Astrocyte (in vitro differentiated cells and primary cell): ENCODE measurements around the gene WBP1L. TPM values are rescaled to one million over a fixed set of nuclear protein-coding genes. Genes with fewer than 3 reads are reported as not detected.

Source experiments
- DNase-seq: peaks from one replicate; pipeline ENCODE4 v3.0.0-alpha.2; 2010; ENCODE audit warnings: low read depth
- FAIRE-seq: peaks from 2 replicates; lab custom pipeline; 2011; peaks lifted over from hg19 to GRCh38; lab: Jason Lieb, UNC
- H2AFZ ChIP-seq: 2 replicates; pipeline ENCODE4 v1.6.0; 2012; ENCODE audit warnings: low read depth, low read length, inconsistent platforms
- H3K27ac ChIP-seq: 2 replicates; pipeline ENCODE4 v1.5.1; 2011; ENCODE audit warnings: low read depth, low read length, inconsistent platforms
- H3K27me3 ChIP-seq: 2 replicates; pipeline ENCODE4 v1.6.0; 2011; ENCODE audit warnings: low read length, inconsistent platforms; ENCODE audit not compliant: insufficient read depth
- H3K36me3 ChIP-seq: 2 replicates; pipeline ENCODE4 v1.5.1; 2011; ENCODE audit warnings: low read length, inconsistent platforms; ENCODE audit not compliant: insufficient read depth
- H3K4me1 ChIP-seq: 2 replicates; pipeline ENCODE4 v1.5.1; 2011; ENCODE audit warnings: low read length, inconsistent platforms; ENCODE audit not compliant: insufficient read depth
- H3K4me2 ChIP-seq: 2 replicates; pipeline ENCODE4 v1.6.0; 2012; ENCODE audit warnings: low read length, inconsistent platforms
- H3K4me3 ChIP-seq: 2 replicates; pipeline ENCODE4 v1.5.1; 2011; ENCODE audit warnings: low read depth, mild to moderate bottlenecking, low read length, inconsistent platforms; ENCODE audit not compliant: insufficient read depth
- H3K79me2 ChIP-seq: 2 replicates; pipeline ENCODE4 v1.6.0; 2012; ENCODE audit warnings: mild to moderate bottlenecking, low read length, inconsistent platforms; ENCODE audit not compliant: insufficient read depth
- H3K9ac ChIP-seq: 2 replicates; pipeline ENCODE4 v1.6.0; 2012; ENCODE audit warnings: mild to moderate bottlenecking, low read length, inconsistent platforms
- H3K9me3 ChIP-seq: 2 replicates; pipeline ENCODE4 v1.5.1; 2012; ENCODE audit warnings: low read depth, mild to moderate bottlenecking, low read length, inconsistent platforms; ENCODE audit not compliant: insufficient read depth
- H4K20me1 ChIP-seq: 2 replicates; pipeline ENCODE4 v1.6.0; 2012; ENCODE audit warnings: low read length, inconsistent platforms; ENCODE audit not compliant: insufficient read depth
- H3K27ac Mint-ChIP-seq: one replicate; pipeline ENCODE4 v1.8.0; 2021; ENCODE audit warnings: mild to moderate bottlenecking, mixed read lengths; ENCODE audit not compliant: unreplicated experiment
- H3K27me3 Mint-ChIP-seq: one replicate; pipeline ENCODE4 v1.8.0; 2021; ENCODE audit warnings: low read depth, mixed read lengths; ENCODE audit not compliant: unreplicated experiment
- H3K36me3 Mint-ChIP-seq: one replicate; pipeline ENCODE4 v1.8.0; 2021; ENCODE audit warnings: low read depth, mixed read lengths; ENCODE audit not compliant: unreplicated experiment
- H3K4me1 Mint-ChIP-seq: one replicate; pipeline ENCODE4 v1.8.0; 2021; ENCODE audit warnings: low read depth, mixed read lengths; ENCODE audit not compliant: unreplicated experiment
- H3K4me3 Mint-ChIP-seq: one replicate; pipeline ENCODE4 v1.8.0; 2021; ENCODE audit warnings: mild to moderate bottlenecking, moderate library complexity, mixed read lengths; ENCODE audit not compliant: unreplicated experiment
- H3K9me3 Mint-ChIP-seq: one replicate; pipeline ENCODE4 v1.8.0; 2021; ENCODE audit warnings: mild to moderate bottlenecking, mixed read lengths; ENCODE audit not compliant: unreplicated experiment
- EZH2 ChIP-seq: IDR thresholded peaks from 2 replicates; pipeline ENCODE4 v1.6.1; 2012; ENCODE audit warnings: mild to moderate bottlenecking, low read length, inconsistent platforms; ENCODE audit not compliant: insufficient read depth
- total RNA-seq: library from RNA; stranded (reverse); gene quantifications from 2 replicates; pipeline ENCODE4 v1.2.1, GENCODE V29; 2021
- TF ChIP-seq, protein P1 (sequence below): IDR thresholded peaks from 2 replicates; pipeline ENCODE4 v1.5.1; 2011; ENCODE audit warnings: low read depth, mild to moderate bottlenecking, inconsistent platforms, low read length, moderate library complexity; ENCODE audit not compliant: insufficient read depth

Gene WBP1L
- total RNA-seq, 1 donor from 2014 or later = 73.6 TPM

DNA sequence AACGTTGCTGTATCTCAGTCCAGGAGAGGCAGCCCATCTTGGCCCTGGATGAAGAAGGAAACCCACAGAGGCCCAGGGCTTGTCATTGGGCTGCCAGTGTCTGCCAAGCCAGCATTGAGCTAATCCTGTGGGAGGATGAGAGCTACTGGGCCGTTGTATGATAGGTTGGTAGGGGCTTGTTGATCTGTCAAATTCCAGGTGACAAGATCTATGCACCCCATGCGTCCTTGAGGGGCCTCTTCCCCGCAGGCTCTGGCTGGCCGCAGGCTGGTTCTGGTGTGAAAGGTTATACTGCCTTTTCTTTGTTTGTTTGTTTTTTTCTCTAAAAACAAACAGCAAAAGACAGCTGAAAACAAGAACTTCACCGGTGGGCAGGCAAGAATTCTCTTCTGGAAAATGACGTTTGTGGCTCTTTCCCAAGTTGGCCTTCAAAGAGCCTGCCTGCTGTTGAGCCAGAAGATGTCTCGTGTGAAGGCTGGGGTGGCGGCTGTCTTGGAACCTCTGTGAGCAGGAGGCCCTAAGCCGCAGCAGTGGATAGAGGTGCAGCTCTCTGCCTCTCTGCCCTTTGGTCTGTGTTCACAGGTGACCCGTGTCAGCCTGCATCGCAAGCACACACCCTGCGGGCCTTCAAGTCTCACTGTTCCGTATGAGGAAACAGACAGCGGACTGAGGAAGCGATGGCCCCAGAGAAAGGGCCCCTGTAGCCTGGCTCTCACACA lies 70.1 kb downstream of the WBP1L start:
- no peak overlapping the region for H2AFZ ChIP-seq
- peaks cover 33% of the 10 kb centered on the region for H3K4me1 ChIP-seq
- DNase-seq = peak; percentile 55

DNA sequence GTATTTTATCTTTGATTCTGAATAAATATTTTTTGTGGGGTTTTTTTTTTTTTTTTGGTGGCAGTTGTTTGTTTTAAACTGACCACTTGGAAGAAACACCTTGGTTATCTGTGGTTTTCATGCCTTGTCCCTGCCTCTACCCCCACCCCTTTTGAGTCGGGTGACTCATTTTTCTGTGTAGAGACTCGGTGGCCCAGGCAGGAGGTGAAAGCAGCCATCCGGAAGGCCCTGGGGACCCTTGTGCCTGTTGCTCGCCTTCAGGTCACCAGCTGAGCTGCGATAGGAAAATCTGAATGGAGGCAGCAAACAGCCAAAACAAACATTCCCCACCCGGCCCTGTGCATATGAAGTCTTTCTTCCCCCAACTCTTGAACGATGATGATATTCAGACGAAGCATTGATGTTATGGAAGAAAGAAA lies 70.7 kb downstream of the WBP1L start:
- Histone ChIP-seq H3K36me3 (peaks cover 20% of the 10 kb centered on the region), H3K27me3 (no peaks in the 10 kb centered on the region), H3K9ac (peak overlapping the region; percentile 83), H3K4me2 (peak overlapping the region; percentile 73), H3K27ac (peak overlapping the region; percentile 95), H3K79me2 (no peaks in the 10 kb centered on the region), H3K9me3 (no peaks in the 10 kb centered on the region), H2AFZ (no peak overlapping the region), H3K4me3 (no peak overlapping the region), H3K4me1 (peaks cover 33% of the 10 kb centered on the region), H4K20me1 (no peaks in the 10 kb centered on the region)
- no peak overlapping the region for H3K4me3 Mint-ChIP-seq
- DNase-seq (peak; percentile 66), FAIRE-seq (no peak)
- peaks cover 28% of the 10 kb centered on the region for H3K4me1 Mint-ChIP-seq
- H3K36me3 Mint-ChIP-seq = peaks cover 20% of the 10 kb centered on the region
- TF ChIP-seq, protein P1, sequence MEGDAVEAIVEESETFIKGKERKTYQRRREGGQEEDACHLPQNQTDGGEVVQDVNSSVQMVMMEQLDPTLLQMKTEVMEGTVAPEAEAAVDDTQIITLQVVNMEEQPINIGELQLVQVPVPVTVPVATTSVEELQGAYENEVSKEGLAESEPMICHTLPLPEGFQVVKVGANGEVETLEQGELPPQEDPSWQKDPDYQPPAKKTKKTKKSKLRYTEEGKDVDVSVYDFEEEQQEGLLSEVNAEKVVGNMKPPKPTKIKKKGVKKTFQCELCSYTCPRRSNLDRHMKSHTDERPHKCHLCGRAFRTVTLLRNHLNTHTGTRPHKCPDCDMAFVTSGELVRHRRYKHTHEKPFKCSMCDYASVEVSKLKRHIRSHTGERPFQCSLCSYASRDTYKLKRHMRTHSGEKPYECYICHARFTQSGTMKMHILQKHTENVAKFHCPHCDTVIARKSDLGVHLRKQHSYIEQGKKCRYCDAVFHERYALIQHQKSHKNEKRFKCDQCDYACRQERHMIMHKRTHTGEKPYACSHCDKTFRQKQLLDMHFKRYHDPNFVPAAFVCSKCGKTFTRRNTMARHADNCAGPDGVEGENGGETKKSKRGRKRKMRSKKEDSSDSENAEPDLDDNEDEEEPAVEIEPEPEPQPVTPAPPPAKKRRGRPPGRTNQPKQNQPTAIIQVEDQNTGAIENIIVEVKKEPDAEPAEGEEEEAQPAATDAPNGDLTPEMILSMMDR = no peak
- TF ChIP-seq EZH2 = no peak
- peak overlapping the region; percentile 62 for H3K27ac Mint-ChIP-seq
- no peaks in the 10 kb centered on the region for H3K27me3 Mint-ChIP-seq
- no peaks in the 10 kb centered on the region for H3K9me3 Mint-ChIP-seq

More for the DNA sequence above, 70.1 kb downstream of the WBP1L start:
- peaks cover 28% of the 10 kb centered on the region for H3K4me1 Mint-ChIP-seq
- no peaks in the 10 kb centered on the region for H3K27me3 ChIP-seq
- peaks cover 21% of the 10 kb centered on the region for H3K36me3 Mint-ChIP-seq
- no peaks in the 10 kb centered on the region for H3K79me2 ChIP-seq
- peak overlapping the region; percentile 73 for H3K4me2 ChIP-seq
- H3K27ac Mint-ChIP-seq = peak overlapping the region; percentile 19
- H3K4me3 Mint-ChIP-seq = no peak overlapping the region
- H3K9ac ChIP-seq = peak overlapping the region; percentile 83
- H3K4me3 ChIP-seq = no peak overlapping the region
- H3K36me3 ChIP-seq = peaks cover 20% of the 10 kb centered on the region
- peak overlapping the region; percentile 95 for H3K27ac ChIP-seq
- no peak for FAIRE-seq
- H3K27me3 Mint-ChIP-seq = no peaks in the 10 kb centered on the region
- no peaks in the 10 kb centered on the region for H3K9me3 Mint-ChIP-seq
- TF ChIP-seq EZH2 = no peak
- TF ChIP-seq, protein P1 = no peak
- no peaks in the 10 kb centered on the region for H3K9me3 ChIP-seq
- peaks cover 1% of the 10 kb centered on the region for H4K20me1 ChIP-seq
